IPS-18a (cell line): ENCODE measurements around the gene ADPRM.

Experiments used
- H3K27ac ChIP-seq: one replicate; pipeline ENCODE4 v1.5.1; 2013; ENCODE audit warnings: low read length
- H3K27me3 ChIP-seq: one replicate; pipeline ENCODE4 v1.6.1; 2013; ENCODE audit warnings: mild to moderate bottlenecking, low read length; ENCODE audit not compliant: control insufficient read depth, insufficient read depth
- H3K36me3 ChIP-seq: one replicate; pipeline ENCODE4 v1.6.1; 2013; ENCODE audit warnings: low read depth, low read length; ENCODE audit not compliant: control insufficient read depth
- H3K4me1 ChIP-seq: one replicate; pipeline ENCODE4 v1.6.1; 2013; ENCODE audit warnings: low read depth, low read length; ENCODE audit not compliant: control insufficient read depth
- H3K4me3 ChIP-seq: one replicate; pipeline ENCODE4 v1.5.1; 2013; ENCODE audit warnings: low read length
- H3K9ac ChIP-seq: one replicate; pipeline ENCODE4 v1.6.1; 2013; ENCODE audit warnings: mild to moderate bottlenecking, low read length, moderate library complexity
- H3K9me3 ChIP-seq: one replicate; pipeline ENCODE4 v1.6.1; 2013; ENCODE audit warnings: low read depth, low read length; ENCODE audit not compliant: control insufficient read depth

ADPRM gene

GRCh38 chr17:10756619-10757018, 59.2 kb downstream of the ADPRM start:
- H3K4me3 ChIP-seq = no peak overlapping the region
- no peak overlapping the region for H3K9ac ChIP-seq
- no peak overlapping the region for H3K27ac ChIP-seq
- H3K9me3 ChIP-seq = no peaks in the 10 kb centered on the region
- H3K36me3 ChIP-seq = no peaks in the 10 kb centered on the region
- no peaks in the 10 kb centered on the region for H3K27me3 ChIP-seq
- peaks cover 21% of the 10 kb centered on the region for H3K4me1 ChIP-seq

GRCh38 chr17:10757067-10757466, 59.7 kb downstream of the ADPRM start:
- Histone ChIP-seq H3K27ac (no peak overlapping the region), H3K4me1 (peaks cover 21% of the 10 kb centered on the region), H3K4me3 (no peak overlapping the region), H3K9me3 (no peaks in the 10 kb centered on the region), H3K27me3 (no peaks in the 10 kb centered on the region), H3K9ac (no peak overlapping the region), H3K36me3 (no peaks in the 10 kb centered on the region)

DNA sequence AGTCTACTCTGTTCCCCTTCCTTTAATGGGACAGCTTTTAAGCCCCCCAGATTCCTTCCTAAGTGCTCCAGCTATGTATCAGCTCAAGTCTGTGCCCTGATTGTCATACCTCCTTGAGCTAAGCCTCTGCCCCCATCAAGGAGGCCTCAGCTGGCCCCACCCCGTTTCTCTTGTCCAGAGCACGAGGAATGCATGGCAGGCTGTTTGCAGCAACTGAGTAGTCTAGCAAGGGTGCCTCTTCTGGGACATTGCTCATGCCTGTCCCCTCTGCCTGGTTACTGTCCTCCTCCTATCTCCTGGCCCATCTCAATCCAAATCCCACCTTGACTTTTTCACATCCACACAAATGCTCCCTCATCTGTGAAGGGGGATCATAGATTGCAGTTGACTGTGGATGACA, 60.3 kb downstream of the ADPRM start:
- H3K4me3 ChIP-seq = no peak overlapping the region
- H3K27ac ChIP-seq = no peak overlapping the region
- H3K9me3 ChIP-seq = no peaks in the 10 kb centered on the region
- peaks cover 21% of the 10 kb centered on the region for H3K4me1 ChIP-seq
- no peaks in the 10 kb centered on the region for H3K36me3 ChIP-seq
- no peaks in the 10 kb centered on the region for H3K27me3 ChIP-seq
- no peak overlapping the region for H3K9ac ChIP-seq

DNA sequence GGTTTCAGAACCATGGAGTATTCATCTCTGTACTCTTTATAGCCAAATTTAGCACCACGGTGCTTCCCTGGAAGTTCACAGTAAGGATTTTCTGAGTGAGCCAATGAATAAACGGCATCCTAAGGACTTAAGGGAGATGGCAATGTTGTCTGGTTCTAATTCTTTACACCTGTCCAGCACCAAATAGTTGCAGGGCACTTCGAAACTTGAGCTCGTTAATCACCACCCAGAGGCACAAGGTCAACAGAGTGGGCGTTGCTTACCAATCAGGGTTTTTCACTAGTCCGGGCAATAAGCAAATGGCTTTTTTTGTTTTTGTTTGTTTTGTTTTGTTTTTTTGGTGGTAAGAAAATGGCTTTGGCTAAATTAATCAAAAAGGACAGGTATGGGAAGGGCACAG, 60.7 kb downstream of the ADPRM start:
- H3K27me3 ChIP-seq = no peaks in the 10 kb centered on the region
- H3K9ac ChIP-seq = no peak overlapping the region
- H3K36me3 ChIP-seq = no peaks in the 10 kb centered on the region
- no peak overlapping the region for H3K4me3 ChIP-seq
- H3K27ac ChIP-seq = no peak overlapping the region
- no peaks in the 10 kb centered on the region for H3K9me3 ChIP-seq
- H3K4me1 ChIP-seq = peaks cover 21% of the 10 kb centered on the region
